SU-DHL-6 (cell line): ENCODE results near the gene MRGPRD.
"Not testable (repeated sequence)": the region's sequence is repeated elsewhere in the genome, so short reads cannot be mapped to it uniquely, and the experiment has no call there.

ENCODE experiments used
- H2AFZ ChIP-seq: fragments of 200-600 bp; sonication (generic); 2 replicates; pipeline ENCODE4 v1.6.1; 2014; ENCODE audit warnings: low read depth, mild to moderate bottlenecking, moderate library complexity, mixed read lengths, antibody characterized with exemption, low read length; ENCODE audit not compliant: severe bottlenecking
- H3F3A ChIP-seq: fragments of 200-600 bp; shearing (Covaris generic); 2 replicates; pipeline ENCODE4 v1.6.0; 2016; ENCODE audit warnings: antibody characterized with exemption, mild to moderate bottlenecking; ENCODE audit not compliant: insufficient read depth
- H3K27ac ChIP-seq: fragments of 200-600 bp; sonication (generic); 2 replicates; pipeline ENCODE4 v1.5.1; 2016; ENCODE audit warnings: low read depth, mild to moderate bottlenecking, low read length, moderate library complexity, mixed read lengths
- H3K27me3 ChIP-seq: fragments of 200-600 bp; sonication (generic), shearing (Covaris generic); 2 replicates; pipeline ENCODE4 v1.6.0; 2014; ENCODE audit warnings: mild to moderate bottlenecking, low read length
- H3K36me3 ChIP-seq: fragments of 200-600 bp; sonication (generic); 2 replicates; pipeline ENCODE4 v1.6.1; 2014; ENCODE audit warnings: mild to moderate bottlenecking, low read length, mixed read lengths
- H3K4me2 ChIP-seq: fragments of 300-600, 200-600 bp; shearing (Covaris generic), sonication (generic); 2 replicates; pipeline ENCODE4 v1.6.0; 2014; ENCODE audit warnings: low read length, low read depth, mild to moderate bottlenecking; ENCODE audit not compliant: poor library complexity, severe bottlenecking
- H3K4me3 ChIP-seq: fragments of 200-600 bp; sonication (generic); 2 replicates; pipeline ENCODE4 v1.5.1; 2014; ENCODE audit warnings: antibody characterized with exemption, low read length, mild to moderate bottlenecking, mixed read lengths; ENCODE audit not compliant: insufficient read depth, poor library complexity, severe bottlenecking
- H3K79me2 ChIP-seq: fragments of 200-600 bp; sonication (generic); 2 replicates; pipeline ENCODE4 v1.6.1; 2014; ENCODE audit warnings: mild to moderate bottlenecking, low read length, moderate library complexity; ENCODE audit not compliant: insufficient read depth
- H3K9ac ChIP-seq: fragments of 200-600 bp; sonication (generic); 2 replicates; pipeline ENCODE4 v1.7.0; 2014; ENCODE audit warnings: mild to moderate bottlenecking, low read length
- H3K9me2 ChIP-seq: fragments of 200-600 bp; sonication (generic); replicated peaks from 2 replicates; pipeline ENCODE4 v1.6.1; 2014; ENCODE audit warnings: low read length; ENCODE audit not compliant: insufficient read depth
- H3K9me3 ChIP-seq: fragments of 200-600 bp; sonication (generic); 2 replicates; pipeline ENCODE4 v1.6.1; 2014; ENCODE audit warnings: low read length, mixed read lengths; ENCODE audit not compliant: insufficient read depth
- H4K20me1 ChIP-seq: fragments of 200-600 bp; sonication (generic); 2 replicates; pipeline ENCODE4 v1.6.1; 2014; ENCODE audit warnings: low read depth, mild to moderate bottlenecking, antibody characterized with exemption, low read length, moderate library complexity, mixed read lengths
- CTCF ChIP-seq: fragments of 200-600 bp; sonication (generic); IDR thresholded peaks from one replicate; pipeline ENCODE4 v1.5.1; 2017; ENCODE audit warnings: antibody characterized with exemption, mild to moderate bottlenecking, low read length, moderate library complexity; ENCODE audit not compliant: insufficient read depth, poor library complexity, severe bottlenecking
- EZH2phosphoT487 ChIP-seq: fragments of 200-600 bp; sonication (generic), shearing (Covaris generic); conservative IDR thresholded peaks from 2 replicates; pipeline ENCODE4 v1.6.1; 2018; ENCODE audit warnings: mild to moderate bottlenecking, antibody characterized with exemption, low read length, moderate library complexity, mixed read lengths

MRGPRD gene

GRCh38 chr11:68974421-68975194 is 6.2 kb downstream of the MRGPRD start:
- H2AFZ ChIP-seq, result no peak overlapping the region

GRCh38 chr11:68973706-68974105 is 7.1 kb downstream of the MRGPRD start:
- not testable (repeated sequence) for H2AFZ ChIP-seq, H3K9ac ChIP-seq, H3K79me2 ChIP-seq, H3K27me3 ChIP-seq, H3K27ac ChIP-seq, H3K4me2 ChIP-seq, H3K9me2 ChIP-seq, H4K20me1 ChIP-seq, H3K4me3 ChIP-seq, H3K36me3 ChIP-seq, H3F3A ChIP-seq, H3K9me3 ChIP-seq

More at GRCh38 chr11:68974421-68975194, 6.2 kb downstream of the MRGPRD start:
- Histone ChIP-seq H3K79me2 (no peaks in the 10 kb centered on the region), H3K9me2 (no peaks in the 10 kb centered on the region), H3K9me3 (no peaks in the 10 kb centered on the region), H3K36me3 (no peaks in the 10 kb centered on the region), H3K27ac (no peak overlapping the region), H3K4me3 (no peak overlapping the region), H4K20me1 (no peaks in the 10 kb centered on the region), H3K9ac (no peak overlapping the region), H3K27me3 (no peaks in the 10 kb centered on the region), H3K4me2 (no peak overlapping the region), H3F3A (no peaks in the 10 kb centered on the region)
- TF ChIP-seq EZH2phosphoT487 (no peak), CTCF (no peak)

- Histone ChIP-seq H2AFZ (no peak overlapping the region), H3K27ac (no peak overlapping the region), H4K20me1 (no peaks in the 10 kb centered on the region), H3K4me3 (no peak overlapping the region), H3K27me3 (no peaks in the 10 kb centered on the region), H3K79me2 (no peaks in the 10 kb centered on the region), H3K9me3 (no peaks in the 10 kb centered on the region), H3F3A (no peaks in the 10 kb centered on the region), H3K9ac (no peak overlapping the region), H3K9me2 (no peaks in the 10 kb centered on the region), H3K4me2 (no peak overlapping the region), H3K36me3 (no peaks in the 10 kb centered on the region)
- TF ChIP-seq CTCF (no peak), EZH2phosphoT487 (no peak)
Measured at GRCh38 chr11:68973219-68973618, 7.6 kb downstream of the MRGPRD start.

GRCh38 chr11:68970921-68971636 is 9.7 kb downstream of the MRGPRD start:
- Histone ChIP-seq H3K36me3 (no peaks in the 10 kb centered on the region), H3F3A (no peaks in the 10 kb centered on the region), H3K4me3 (no peak overlapping the region), H2AFZ (no peak overlapping the region), H4K20me1 (no peaks in the 10 kb centered on the region), H3K9ac (no peak overlapping the region), H3K9me2 (no peaks in the 10 kb centered on the region), H3K27me3 (no peaks in the 10 kb centered on the region), H3K27ac (no peak overlapping the region), H3K9me3 (no peaks in the 10 kb centered on the region), H3K79me2 (no peaks in the 10 kb centered on the region), H3K4me2 (no peak overlapping the region)
- TF ChIP-seq EZH2phosphoT487 (no peak), CTCF (no peak)
